Vagina (tissue), 2 donors: ENCODE measurements around the gene HIRA. TPM values are rescaled to one million over a fixed set of nuclear protein-coding genes. Genes with fewer than 3 reads are reported as not detected.

Experiments
- DNase-seq, 2 donors: peaks; one replicate each; pipeline ENCODE4 v3.0.0-alpha.2; 2017; ENCODE audit errors: extremely low spot score in 2 of 2
- H3K27ac ChIP-seq: fragments of 200-600 bp; sonication (generic); one replicate; pipeline ENCODE4 v1.5.1; 2019
- H3K27me3 ChIP-seq: fragments of 200-600 bp; sonication (generic); one replicate; pipeline ENCODE4 v1.5.1; 2019
- H3K36me3 ChIP-seq, 2 donors: fragments of 200-600 bp; sonication (generic); one replicate each; pipeline ENCODE4 v1.5.1; 2017 to 2019
- H3K4me1 ChIP-seq: fragments of 200-600 bp; sonication (generic); one replicate; pipeline ENCODE4 v1.5.1; 2019
- H3K4me3 ChIP-seq, 2 donors: fragments of 200-600 bp; sonication (generic); 1 replicate in 1 of 2; 2 replicates in 1 of 2; pipeline ENCODE4 v1.5.1; 2016 to 2019
- H3K9me3 ChIP-seq: fragments of 200-600 bp; sonication (generic); one replicate; pipeline ENCODE4 v1.5.1; 2019
- CTCF ChIP-seq, 3 experiments: fragments of 450-650 bp in 2 of 3; fragments of 200-600 bp in 1 of 3; sonication (generic) in 1 of 3; IDR thresholded peaks; one replicate each; pipeline ENCODE4 v1.5.1; 2017 to 2019; ENCODE audit warnings: antibody characterized with exemption in 3 of 3, mild to moderate bottlenecking in 2 of 3, moderate library complexity in 2 of 3
- POLR2A ChIP-seq, 2 donors: fragments of 450-650 bp; IDR thresholded peaks; one replicate each; pipeline ENCODE4 v1.6.1; 2017; ENCODE audit warnings: antibody characterized with exemption in 2 of 2, mild to moderate bottlenecking in 2 of 2, moderate library complexity in 2 of 2
- POLR2AphosphoS5 ChIP-seq, 2 donors: sonication (generic); formaldehyde crosslinking; IDR thresholded peaks; one replicate each; pipeline ENCODE4 v1.9.0; 2017; ENCODE audit warnings: antibody characterized with exemption in 2 of 2, mild to moderate bottlenecking in 2 of 2, low read depth in 1 of 2; ENCODE audit not compliant: insufficient read depth in 1 of 2
- intact Hi-C: fragments of 100-400 bp; cut with DNase I; formaldehyde crosslinking; loops from one replicate; pipeline ENCODE4 v1.15.1; 2023
- small RNA-seq: library from RNA; depleted of rRNA; stranded (forward); fragments of <200 nt; gene quantifications from one replicate; pipeline ENCODE3, GENCODE V24; 2016
- total RNA-seq: library from RNA; depleted of rRNA; stranded (reverse); fragments of >200 nt; gene quantifications from one replicate; pipeline ENCODE4 v1.2.3, GENCODE V29; 2016

HIRA gene
- total RNA-seq, 1 donor from 2014 or later, result 13.5 TPM

GRCh38 chr22:19285831-19286230 is 145.7 kb downstream of the HIRA start:
- no peak for TF ChIP-seq POLR2AphosphoS5 (IDR thresholded peaks at IDR 0.05; ENCODE audit: insufficient read depth in 1 of 2, low read depth in 1 of 2)
- TF ChIP-seq POLR2A (IDR thresholded peaks at IDR 0.05), result no peak
- TF ChIP-seq CTCF (IDR thresholded peaks at IDR 0.05), result no peak
- intact Hi-C loops, result no loop called here
- no peak for DNase-seq
- Histone ChIP-seq H3K4me3 (no peak overlapping the region), H3K4me1 (peaks cover 16% of the 10 kb centered on the region), H3K27me3 (no peaks in the 10 kb centered on the region), H3K27ac (peak overlapping the region; percentile 27), H3K9me3 (no peaks in the 10 kb centered on the region), H3K36me3 (no peaks in the 10 kb centered on the region)

Small RNAs within 50 kb of the gene (small RNA-seq; reads per million reads assigned to genes)
- gene RN7SL168P, result not detected

Other genes with a start within 250 kb of the HIRA start
- 5.4 TPM for gene CLTCL1, start 140.0 kb downstream of the HIRA start, total RNA-seq
- 23.3 TPM for gene MRPL40, start 812 bp upstream of the HIRA start, total RNA-seq
- 46.9 TPM for gene C22orf39, start 16.0 kb upstream of the HIRA start, total RNA-seq
- 66.8 TPM for gene UFD1, start 47.5 kb upstream of the HIRA start, total RNA-seq
- gene CDC45, start 48.2 kb upstream of the HIRA start, total RNA-seq, result 0.74 TPM
- gene CLDN5, start 92.7 kb upstream of the HIRA start, total RNA-seq, result 228 TPM